Activated T-cell treated with anti-CD3 and anti-CD28 coated beads, Interleukin-2, amount 50 U/mL, for 1 hour (primary cell): Measurements from ENCODE around the gene PPP1R9A.

ENCODE experiments used
- DNase-seq: peaks from one replicate; pipeline ENCODE4 v3.0.0-alpha.2; 2020

Gene PPP1R9A

DNA sequence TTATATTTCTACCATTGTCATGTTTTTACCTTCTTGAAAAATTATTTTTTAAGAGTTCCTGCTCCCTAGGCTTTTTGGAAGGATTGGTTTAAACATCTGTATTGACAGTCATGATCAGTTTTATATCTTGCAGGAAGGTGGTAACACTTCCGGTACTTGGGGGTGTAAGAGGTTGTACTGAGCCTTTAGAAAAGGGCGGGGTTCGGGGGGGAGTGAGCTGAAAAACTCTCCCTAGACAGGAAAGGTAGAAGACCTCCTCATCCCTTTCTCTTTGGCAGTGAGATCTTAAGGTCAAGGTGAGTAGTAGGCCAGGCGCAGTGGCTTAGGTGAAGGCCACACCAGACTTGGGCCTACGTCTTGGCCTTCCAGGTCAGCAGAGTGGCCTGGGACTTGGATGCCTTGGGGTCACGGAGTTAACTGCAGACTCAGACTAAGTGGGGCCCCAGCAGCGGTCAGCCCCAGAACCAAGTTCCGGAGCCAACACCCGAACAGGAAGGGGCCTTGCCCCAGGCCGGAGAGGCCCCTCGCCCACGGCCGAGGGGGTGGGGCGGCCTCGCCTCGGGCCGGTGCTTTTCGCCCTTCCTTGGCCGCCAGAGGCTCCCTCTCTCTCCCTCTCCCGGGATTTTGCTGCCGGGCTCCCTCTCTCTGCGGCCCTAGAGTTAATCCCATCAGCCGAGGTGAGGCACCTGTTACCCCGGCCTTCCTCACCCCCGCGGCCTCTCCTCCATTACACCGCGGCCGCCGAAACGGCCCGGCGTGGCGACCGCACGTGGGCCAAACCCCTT, at the start of gene PPP1R9A:
PPP1R9A (plus strand) TSS at position 569 of the 785 bp plus-strand sequence. CDS start 2,520 bp downstream, outside the sequence.
- no peak for DNase-seq

DNA sequence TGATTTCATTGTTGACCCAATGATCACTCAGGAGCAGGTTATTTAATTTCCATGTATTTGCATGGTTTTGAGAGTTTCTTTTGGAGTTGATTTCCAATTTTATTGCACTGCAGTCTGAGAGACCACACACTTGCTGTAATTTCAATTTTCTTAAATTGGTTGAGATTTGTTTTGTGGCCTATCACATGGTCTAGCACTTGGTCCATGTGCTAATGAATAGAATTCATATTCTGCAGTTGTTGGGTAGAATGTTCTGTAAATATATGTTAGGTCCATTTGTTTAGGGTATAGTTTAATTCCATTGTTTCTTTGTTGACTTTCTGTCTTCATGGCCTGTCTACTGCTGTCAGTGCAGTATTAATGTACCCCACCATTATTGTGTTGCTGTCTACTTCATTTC, 36.3 kb upstream of the PPP1R9A start:
- DNase-seq, result no peak

DNA sequence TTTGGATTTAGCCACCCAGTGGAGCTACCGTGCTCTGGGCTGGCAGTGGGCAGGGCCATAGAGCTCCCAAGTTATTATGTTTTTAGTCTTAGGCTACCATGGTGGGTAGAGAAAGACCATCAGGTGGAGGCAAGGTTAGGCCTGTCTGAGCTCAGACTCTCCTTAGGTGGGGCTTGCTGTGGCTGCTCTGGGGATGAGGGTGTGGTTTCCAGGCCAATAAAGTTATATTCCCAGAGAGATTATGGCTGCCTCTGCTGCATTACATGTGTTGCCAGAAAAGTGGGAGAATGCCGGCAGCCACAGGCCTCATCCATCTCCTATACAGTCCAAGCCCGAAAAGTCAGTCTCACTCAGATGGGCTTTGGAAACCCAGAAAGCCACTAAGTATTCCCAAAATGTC, 34.2 kb upstream of the PPP1R9A start:
- DNase-seq, result no peak

DNA sequence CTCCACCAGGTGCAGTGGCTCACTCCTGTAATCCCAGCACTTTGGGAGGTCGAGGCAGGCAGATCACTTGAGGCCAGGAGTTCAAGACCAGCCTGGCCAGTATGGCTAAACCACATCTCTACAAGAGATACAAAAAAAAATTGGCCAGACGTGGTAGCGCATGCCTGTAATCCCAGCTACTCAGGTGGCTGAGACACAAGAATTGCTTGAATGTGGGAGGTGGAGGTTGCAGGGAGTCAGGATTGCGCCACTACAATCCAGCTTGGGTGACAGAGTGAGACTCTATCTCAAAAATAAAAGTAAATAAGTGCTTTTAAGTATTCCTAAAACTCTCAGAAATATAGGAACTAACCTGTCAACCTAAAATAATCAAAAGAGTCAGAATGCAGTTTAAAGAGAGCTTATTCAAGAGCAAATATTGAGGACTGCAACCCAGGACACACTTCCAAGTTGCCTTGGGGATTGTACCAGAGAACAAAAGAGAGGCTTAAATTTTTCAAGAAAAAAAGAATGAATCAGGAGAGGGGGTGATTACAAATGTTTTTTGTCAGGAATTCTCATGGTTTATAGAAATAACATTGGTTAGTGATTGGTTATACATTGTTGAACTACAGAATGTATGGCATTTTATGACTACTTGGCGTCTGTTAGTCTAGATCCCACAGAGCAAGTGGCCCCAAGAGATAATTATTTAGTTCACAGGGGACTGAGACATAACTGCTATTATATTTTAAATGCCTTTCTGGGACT, 33.2 kb upstream of the PPP1R9A start:
- no peak for DNase-seq

GRCh38 chr7:94875201-94875600, 32.2 kb upstream of the PPP1R9A start:
- DNase-seq, result no peak

DNA sequence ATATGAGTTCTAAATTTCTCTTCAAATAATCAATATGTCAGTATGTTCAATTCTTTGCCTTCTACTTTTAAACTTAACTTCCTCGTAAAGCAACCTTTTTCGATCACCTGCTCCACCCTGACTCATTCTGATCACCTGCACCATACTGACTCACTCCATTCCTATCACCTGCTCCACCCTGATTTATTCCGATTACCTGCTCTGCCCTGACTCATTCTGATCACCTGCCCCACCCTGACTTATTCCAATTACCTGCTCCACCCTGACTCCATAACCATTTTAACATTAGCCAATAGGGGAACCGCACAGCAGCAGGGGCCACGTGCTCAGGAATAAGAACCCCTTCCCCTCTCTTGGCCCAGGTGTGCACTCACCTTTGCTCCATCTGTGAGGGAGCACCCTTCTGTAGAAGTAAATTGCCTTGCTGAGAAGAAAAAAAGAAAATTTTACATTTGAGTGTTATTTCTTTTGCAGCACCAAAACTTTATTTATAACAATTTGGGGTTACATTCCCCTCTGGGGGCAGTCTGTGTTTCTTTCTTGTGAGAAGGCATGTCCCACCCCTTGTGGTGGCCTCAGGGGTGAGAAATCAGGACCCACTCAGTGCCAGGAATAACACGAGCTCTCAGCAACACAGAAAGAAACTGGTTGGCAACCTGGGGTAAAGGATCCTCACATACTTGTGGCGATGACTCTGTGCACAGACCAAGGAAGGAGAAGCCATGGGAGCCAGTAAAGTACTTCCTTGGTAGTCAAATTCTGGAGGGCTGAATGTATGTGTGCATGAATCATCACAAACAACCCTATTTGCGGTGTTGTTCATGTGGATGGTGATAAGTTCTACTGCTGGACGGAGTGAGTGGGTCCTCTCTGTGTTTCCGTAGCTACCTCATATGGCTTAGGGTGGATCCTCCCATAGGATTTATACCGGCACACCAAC, 29.4 kb upstream of the PPP1R9A start:
- no peak for DNase-seq

GRCh38 chr7:94882891-94883290, 24.5 kb upstream of the PPP1R9A start:
- no peak for DNase-seq

GRCh38 chr7:94883616-94884015, 23.8 kb upstream of the PPP1R9A start:
- no peak for DNase-seq

DNA sequence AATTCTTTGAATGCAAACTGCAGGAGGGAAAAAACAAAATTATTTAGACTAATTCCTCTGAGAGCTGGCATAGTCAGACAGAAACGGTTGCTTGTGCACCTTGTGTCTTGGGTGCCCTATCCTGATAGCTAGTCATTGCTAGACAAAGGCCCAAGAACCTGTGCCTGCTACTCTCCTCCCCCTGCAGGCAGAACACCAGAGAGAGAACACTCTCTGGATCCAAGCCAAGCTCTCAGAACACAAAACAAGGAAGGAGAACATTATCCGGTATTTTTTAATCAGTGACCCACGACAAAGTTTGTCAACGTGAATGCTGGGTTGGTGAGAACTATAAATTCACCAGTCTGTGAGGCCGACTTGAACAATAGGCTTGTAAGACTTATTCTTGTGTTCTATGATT, 18.8 kb upstream of the PPP1R9A start:
- DNase-seq, result no peak

- DNase-seq, result no peak
These were observed 18.3 kb upstream of the PPP1R9A start for GRCh38 chr7:94888995-94889523.

DNA sequence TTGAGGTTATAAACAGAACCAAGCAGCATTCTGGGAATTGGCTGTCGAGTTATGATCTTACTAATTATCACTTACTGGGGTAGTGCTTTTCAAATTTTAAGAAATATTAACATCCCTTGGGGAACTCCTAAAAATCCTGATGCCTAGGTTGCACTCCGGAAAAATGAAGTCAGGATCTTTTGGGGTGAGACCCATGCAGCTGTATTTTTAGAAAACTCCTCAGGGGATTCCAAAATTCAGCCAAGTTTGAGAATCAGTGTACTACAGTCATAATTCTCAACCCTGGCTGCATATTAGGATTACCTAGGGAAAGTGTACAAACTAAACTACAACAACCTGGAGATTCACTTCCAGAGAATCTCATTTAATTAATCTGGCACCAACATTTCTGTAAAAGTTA, 17.2 kb upstream of the PPP1R9A start:
- no peak for DNase-seq

DNA sequence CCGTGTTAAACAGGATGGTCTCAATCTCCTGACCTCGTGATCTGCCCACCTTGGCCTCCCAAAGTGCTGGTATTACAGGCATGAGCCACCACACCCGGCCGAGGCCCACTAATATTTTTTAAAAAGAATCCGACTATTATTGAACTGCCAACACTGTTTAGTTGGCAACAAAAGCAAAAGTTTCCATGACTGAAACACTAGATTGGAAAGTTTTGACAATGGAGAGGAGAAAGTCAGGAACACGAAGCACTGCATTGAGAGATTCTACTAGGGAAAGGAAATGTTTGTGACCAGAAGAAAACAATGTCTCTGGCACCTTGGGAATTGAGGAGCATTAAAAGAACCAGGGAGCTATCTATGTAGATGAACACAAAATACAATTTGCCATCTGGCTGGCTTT, 13.7 kb upstream of the PPP1R9A start:
- no peak for DNase-seq

DNA sequence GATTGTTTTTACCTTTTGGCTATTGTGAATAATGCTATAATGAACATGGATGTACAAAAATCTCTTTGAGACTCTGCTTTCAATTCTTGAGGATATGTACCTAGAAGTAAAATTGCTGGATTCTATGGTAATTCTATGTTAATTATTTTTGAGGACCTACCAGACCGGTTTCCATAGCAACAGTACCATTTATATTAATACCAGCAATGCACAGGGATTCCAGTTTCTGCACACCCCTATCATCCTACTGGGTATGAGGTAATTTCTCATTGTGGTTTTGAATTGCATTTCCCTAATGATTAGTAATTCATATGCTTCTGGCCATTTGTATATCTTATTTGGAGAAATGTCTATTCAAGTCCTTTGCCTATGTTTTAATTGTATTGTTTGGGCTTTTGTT, 9.9 kb upstream of the PPP1R9A start:
- no peak for DNase-seq

DNA sequence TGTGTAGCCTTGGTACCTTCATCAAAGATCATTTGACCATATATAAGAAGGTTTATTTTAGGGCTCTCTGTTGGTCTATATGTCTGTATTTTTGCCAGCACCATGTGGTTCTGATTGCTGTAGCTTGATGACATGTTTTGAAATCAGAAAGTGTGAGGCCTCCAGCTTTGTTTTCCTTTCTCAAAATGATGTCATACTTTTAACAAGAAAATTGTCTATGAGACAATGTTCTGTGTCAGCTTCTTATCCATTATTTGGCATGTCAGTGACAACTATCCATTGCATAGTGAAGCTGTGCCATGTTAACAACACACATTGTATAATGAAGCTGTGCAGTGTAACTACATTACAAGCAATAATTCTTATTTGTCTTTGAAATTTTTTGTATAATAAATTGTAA, 9.1 kb upstream of the PPP1R9A start:
- DNase-seq, result no peak

GRCh38 chr7:94901981-94902380, 5.4 kb upstream of the PPP1R9A start:
- DNase-seq, result no peak

GRCh38 chr7:94903971-94904370, 3.4 kb upstream of the PPP1R9A start:
- no peak for DNase-seq

DNA sequence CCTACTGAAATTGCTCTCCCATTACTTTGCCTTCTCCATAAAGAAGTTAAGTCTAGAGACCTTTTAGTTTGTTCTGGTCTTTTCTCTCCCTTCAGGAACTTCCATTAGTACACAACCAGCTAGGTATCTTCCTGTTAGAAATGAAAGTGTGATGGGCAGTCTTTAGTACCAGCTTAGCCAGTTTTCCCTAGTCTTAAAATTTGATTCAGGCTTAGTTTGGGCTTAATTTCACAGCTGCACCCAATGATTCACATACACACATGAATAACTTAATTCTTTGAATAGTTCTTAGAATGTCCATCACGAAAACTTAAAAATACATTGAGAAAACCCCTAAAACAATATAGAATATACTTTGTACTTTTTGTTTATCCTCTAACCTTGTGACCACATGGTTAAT, 2.4 kb upstream of the PPP1R9A start:
- DNase-seq, result no peak

GRCh38 chr7:94906065-94906851, 1.1 kb upstream of the PPP1R9A start:
- no peak for DNase-seq

DNA sequence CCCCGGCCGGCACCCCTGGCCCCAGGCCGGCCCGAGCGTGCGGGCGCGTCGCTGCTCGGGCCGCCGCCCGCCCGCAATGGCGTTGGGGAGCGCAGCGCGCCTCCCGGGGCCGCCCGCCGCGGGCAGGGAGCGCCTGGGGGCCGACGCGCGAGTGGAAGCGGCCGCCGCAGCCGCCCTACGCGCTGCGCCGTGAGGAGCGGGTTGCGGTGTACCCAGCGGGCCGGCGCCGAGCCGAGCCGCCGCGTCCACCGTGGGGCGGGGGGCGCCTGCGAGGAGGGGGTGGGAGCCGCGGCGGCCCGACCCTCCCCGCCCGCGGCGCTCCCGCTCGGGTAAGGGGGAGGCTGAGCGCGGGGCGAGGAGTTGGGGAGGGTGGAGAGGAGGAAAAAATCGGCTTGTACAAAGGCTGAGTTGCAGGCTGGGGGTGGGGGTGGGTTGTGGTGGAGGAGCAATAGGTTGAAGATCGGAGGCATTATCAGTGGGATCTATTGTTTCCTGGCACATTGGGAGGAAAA, 473 bp downstream of the PPP1R9A start:
- DNase-seq, result no peak

DNA sequence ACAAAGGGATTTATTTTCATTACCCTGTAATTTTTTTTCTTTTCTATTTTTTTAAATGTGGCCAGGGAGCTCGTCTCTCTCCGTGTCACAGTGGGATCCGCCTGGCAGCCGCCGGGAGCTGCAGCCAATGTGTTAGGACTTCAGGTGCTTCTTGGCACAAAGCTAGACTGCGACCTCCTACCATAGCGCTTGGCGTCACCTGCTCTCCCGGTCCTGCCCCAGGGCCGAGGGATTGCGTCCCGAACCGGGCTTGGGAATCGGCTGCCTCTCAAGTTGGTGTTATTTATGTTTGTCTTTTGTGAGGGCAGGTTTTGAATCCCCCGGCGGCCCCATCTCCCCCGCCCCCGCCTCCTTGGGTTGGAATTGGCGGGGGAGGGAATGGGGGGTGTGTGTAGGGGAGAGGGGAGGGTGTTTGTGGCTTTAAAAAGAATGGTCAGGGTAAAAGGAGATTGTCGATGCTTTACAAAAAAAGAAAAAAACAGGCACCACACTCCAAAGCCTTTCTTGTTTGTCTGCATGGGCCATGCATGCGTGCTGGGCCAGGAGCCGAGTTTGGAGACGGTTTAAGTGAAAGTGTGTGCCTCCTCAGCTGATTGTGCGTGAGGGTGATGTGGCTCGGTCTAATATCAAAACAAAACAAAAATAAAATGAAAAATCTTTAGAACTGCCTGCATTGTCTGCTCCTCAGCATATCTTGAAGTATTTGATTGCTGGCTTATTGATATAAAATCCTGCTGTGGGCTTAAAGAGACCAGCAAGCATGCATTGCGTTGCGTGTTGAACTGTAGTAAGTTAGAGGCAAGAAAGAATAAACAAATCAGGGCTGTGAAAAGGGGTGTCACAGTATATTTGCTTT, 1.2 kb downstream of the PPP1R9A start:
- DNase-seq, result no peak

- no peak for DNase-seq
These were observed 1.7 kb downstream of the PPP1R9A start for GRCh38 chr7:94909179-94909466.
